ENCODE measurements around the gene TCF4.

The TCF4 gene

DNA sequence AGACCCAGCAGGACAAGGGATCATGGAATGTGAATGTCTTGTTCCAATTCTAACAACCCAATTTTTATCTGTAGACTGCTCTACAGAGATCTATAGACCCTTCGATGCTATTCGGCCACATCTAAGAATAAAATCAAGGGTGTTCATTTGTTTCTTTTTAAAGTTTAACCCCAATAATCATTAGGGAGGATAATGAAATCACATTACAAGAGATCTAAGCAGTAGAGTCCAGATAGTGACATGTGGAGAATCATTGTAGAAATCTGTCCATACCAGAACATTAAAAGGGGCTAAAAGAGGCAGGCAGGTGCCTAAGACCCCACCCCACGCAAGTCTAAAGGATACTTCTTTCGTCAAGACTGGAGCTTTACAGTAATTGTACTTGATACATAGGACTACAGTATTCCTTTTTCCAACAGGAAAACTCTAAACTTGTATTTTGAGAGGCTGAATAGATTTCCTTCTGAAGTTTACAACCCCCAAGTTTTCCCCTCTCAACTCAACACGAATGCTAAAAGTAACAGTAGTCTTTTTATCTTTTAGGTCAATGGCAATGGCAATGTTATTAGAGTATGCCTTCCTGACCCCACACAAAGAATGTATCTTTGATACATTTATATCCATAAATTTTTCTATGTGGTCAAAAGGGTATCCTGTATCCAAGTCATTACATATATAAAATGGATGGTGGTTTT lies 183.7 kb downstream of the TCF4 start:
- DNase-seq, result no peak

DNA sequence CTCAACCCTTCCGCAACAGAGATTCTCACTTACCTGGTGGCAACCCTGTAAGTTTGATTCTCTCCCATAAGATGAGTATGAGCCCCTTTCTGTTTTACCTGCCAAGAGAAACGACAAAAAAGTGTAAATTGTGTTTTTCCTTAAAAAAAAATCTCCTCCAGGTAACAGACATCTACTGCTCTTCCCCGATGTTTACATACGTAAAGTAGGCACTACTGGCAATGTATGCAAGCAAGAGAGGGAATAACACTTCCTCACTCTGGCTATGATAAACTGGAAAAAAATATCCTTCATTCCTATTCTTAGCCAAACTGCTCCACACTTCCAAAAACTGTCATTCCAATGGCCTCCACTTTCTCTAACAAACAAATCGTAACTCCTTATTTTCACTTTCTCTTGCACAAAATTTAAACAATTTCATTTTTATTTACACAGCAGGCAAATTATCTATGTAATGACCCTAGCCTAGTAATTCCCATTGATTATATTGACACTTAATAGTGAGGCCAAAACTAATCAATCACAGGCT lies 184.5 kb downstream of the TCF4 start:
- DNase-seq, result no peak

DNA sequence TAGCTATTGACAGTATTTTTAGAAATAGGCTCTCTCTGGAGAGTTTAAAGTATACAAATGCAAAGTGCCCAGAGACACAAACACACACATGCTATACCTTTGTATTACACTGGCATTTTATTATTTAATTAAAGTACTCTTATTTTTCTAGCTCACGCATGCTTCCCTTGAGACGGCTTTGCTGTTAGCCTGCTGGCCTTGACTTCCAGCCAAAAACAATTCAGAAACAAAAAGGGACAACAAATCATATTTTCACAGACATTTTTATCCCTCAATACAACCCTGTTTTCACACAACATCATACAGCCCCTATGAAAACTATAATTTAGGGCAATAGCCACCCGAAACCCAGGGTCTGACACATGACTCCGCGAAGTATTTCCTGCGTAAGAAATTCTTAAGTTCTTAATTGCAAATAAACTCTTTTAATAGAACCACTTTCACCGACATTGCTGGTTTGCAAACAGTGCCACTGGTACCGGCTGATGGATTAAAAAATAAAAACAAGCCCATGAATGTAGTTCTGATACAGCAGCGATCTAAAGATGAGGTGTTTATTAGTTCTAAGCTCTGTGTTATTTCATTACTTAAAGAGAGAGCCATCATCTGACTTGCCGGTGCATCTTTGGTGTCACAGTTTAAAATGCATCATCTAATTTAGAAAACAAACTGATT lies 185.1 kb downstream of the TCF4 start:
- DNase-seq, result no peak

DNA sequence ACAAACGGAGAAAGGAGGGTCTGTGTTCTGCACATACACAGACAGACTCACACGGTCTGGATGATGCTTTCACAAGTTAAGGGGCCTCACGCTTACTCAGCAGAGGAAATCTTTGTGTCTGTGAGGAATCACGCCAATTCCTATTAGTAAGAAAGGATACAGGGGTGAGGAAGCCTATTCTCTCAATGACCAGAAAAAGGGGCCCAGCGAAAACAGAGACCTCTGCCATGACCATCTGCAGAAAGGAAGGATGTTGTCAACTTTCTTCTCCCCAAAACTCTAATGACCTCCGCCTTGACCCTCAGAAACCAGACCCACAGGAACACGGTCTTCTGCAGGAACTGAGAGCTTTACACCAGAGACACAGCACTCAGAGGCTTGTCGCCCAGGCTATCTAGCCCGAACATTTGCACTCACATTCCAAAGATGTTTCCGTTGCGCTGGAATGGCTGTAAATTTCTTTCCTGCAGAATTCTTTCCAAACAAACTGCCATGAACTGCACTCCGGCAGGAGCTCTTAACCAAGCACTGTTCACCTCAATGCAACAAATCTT lies 186.3 kb downstream of the TCF4 start:
- no peak for DNase-seq

DNA sequence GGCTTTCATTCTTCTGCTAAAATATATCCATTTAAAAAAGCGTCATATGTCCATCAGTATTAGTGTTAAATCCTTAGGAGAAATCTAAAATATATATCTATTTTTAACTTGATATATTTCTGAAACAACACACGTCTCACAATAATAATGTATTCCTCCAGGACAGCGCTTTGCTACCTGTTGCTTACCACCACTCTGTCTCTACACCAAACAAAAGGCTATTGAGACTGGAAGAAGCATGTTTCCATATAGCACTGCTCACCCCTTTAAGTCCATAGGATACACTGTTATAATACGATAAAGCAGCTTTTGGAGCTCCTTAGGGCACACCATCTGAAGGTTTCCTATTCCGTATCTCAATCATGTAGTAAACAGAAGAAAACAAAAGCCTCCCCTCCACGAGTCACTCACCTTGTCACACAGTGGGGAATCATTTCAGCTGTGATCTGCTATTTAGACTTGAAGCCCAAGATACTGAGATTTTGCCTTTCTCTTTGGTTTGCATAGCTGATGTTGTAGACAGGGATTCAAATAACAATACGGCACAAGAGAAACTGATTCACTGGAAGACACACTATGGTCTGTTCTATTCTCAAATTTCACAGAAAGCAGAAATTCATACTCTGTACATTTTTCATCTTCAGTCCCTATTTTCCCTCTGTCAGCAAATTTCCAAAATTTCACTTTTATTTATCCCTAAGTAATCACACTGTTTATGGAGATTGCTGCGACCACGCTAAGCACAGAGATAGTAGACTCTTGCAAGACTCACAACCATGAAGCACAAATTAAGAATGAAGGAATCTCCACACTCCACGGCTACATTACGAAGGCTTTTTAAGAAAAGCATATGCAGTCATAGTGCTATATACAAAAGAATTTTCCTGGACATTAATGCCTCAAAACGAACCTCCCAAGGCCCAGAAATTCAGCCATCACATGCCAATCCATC lies 187.1 kb downstream of the TCF4 start:
- DNase-seq, result no peak

DNA sequence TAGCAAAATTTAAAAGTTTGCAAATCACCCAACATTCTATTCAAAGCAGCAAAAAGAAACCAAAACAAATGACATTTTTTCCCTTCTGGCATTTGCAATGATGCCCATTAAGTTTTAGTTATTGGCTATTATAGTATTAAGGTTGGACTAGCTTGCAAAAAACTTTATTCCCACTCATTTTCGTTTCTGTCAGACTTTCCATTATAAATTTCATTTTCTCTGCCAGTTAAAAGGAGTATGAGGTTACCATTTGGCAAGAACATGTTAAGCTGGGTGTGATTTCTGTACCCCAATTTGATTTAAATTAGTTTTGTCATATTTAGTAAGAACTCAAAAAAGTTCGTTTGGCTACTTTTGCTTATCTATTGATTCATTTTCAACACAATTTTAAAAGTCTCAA lies 187.9 kb downstream of the TCF4 start:
- no peak for DNase-seq

DNA sequence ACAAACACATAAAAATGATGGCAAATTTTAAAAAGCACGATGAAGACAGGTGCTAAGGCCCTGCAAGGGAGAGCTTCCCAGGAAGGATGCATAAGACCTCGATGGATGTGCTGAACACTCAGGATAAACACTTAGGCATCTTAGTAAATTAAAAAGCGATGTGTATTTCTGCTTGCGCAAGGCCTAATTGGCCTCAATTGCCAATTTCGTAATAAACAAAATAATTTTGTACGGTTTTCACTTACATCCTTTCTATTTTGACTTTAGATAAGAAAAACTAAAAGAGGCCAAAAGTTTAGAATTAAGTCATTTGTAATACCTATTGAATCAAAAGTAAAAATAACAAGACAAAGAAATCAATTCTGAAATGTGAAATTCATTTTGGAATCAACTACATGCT lies 189.1 kb downstream of the TCF4 start:
- no peak for DNase-seq

DNA sequence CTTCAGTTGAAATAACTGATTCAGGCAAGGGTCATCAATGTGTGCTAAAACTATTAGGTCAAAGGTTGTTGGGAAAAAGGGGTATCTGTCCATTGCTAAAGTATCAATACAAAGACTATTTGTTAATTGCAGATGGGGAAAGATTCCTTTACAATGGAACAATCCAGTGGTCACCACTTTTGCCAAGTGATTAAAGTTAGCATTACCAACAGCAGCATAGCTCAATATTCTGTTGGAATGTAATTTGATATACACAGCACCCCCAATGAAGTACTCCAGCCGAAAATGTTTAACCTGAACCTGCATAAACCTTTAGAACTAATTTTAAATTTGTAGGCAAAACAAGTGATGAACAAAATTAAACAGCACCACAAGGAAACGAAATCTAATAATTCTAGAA lies 191.0 kb downstream of the TCF4 start:
- DNase-seq, result no peak

DNA sequence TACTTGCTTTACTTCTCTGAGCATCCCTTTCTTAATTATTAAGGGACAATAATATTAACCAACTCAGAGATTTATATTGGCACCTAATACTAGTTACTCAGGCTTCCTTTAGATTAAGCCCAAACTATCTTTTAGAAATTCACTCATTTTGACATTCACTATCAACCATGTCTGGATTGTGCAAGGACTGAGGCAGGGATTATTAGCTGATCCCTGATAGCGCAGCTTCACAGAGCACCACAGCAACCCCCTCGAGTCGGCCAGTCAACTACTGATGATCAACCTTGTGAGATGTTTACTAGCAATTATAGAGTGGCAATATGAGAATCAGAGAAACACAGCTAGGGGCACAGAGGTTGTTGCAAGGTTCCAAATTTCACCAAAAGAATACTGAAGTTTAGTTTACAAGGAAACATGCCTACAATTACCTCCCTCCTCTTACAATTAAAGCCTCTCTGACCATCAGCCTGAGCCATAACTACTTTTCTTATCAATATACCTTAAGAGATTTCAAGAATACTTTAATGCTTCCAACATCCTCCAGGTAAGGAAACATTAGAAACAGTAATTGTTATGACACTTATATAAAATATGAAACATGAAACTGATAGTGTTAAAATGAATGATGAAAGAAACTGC lies 191.6 kb downstream of the TCF4 start:
- no peak for DNase-seq

DNA sequence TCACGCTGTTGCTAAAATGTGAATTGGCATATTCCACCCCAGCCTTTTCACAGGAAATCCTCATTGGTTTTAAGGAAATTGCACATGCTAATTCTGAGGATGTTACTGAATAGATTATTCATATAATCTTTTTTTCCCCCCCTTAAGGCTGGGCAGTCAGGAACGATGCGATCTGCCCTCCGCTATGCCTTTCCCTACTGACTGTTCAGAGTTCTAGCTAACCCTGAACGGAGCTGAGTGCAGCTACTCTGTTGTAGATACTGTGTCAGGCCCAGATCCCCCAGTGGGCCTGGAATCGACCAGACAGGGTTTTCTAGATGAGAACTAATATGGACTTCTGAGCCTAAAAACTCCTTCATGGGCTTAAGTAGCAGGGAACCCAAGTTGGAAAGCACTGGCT lies 192.2 kb downstream of the TCF4 start:
- DNase-seq, result no peak

DNA sequence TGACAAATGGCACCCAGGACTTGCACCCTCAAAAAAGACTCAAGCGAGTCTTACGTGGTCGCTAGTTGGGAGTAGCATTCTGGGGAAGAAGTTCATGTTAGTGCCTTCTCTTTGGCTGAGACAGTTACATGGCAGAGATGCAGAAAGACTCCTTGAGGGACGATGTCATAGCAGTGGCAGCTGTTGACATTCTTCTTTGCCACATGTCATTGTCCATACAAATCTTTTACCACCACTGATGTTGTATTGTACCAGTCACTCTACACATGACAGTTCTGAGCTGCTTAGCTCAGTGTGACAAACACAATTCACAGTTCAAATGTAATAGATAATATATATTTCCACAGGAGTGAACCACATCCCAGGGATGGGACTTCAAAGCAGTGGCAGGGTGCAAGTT lies 197.1 kb downstream of the TCF4 start:
- DNase-seq, result no peak

DNA sequence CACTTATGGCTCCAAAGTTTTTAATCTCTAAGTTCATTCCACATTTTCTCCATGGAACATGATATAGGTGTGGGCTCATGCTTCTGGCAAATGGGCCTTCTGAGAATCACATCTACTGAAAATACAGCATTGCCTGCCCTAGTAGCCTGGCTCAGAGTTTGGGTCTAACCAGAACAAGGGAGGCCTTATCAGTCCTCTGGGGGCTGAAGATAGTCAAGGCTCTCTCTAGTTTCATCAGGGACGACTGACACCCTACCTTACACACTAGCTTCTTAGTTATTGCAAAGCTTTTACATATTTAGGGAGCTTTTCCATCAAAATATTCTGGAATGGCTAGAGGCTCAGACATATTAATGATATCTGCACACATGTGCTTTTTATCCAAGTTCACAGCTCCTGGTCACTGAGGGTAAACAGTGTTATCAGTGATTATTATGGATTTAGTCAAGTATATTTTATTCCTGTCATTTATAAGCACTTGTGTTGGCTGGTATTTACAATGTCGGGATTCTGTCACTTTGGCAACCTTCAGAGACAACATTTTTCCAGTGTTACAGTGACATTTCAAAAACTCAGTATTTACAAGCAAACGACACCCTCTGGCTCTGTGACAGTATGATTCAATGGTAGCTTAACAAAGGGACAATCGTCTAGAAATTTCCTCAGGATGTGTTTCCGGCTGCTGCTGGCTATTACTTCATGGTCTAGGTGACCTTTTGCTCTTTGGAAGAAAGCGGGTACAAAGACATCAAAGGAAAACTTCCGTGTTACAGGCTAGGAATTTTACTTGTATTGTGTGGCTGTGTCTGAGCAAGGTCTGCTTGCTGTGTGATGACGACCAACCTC lies 200.6 kb downstream of the TCF4 start:
- no peak for DNase-seq

DNA sequence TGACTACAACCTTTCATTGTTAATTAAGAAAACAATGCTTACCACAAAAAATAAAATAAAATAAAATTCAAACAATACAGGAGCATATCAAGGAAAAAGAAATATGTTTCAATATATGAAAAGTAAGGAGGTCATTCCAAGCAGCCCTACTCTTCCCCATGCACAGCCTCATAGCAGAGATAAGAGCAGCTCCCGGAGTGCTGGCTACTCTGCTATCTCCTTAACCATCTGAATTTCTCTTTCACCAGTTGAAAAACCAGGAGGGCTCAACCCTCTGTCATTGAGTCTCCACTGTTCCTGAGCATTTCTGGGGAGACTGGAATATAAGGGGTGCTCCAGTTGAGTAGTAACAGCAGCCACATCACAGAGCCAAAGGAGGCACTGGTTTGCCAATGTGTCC lies 201.4 kb downstream of the TCF4 start:
- DNase-seq, result no peak

DNA sequence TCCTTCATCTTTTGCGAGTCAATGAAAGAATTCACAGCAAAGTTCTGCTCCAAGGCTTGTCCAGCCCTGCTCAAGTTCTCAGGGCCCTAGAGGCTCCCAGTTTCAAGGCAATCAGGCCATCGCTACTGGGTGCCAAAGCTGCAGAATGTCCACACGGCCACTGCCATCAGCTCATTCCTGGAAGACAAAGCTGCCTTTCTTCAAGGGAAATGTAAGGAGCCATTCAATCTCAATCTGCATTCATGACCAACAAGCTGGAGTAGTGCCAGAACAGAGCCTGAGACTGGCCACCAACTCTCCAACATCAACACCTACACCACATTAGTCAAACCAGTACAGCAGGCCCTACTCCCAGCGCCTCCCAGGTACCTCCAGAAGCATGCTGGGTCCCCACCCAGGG lies 202.2 kb downstream of the TCF4 start:
- DNase-seq, result no peak

DNA sequence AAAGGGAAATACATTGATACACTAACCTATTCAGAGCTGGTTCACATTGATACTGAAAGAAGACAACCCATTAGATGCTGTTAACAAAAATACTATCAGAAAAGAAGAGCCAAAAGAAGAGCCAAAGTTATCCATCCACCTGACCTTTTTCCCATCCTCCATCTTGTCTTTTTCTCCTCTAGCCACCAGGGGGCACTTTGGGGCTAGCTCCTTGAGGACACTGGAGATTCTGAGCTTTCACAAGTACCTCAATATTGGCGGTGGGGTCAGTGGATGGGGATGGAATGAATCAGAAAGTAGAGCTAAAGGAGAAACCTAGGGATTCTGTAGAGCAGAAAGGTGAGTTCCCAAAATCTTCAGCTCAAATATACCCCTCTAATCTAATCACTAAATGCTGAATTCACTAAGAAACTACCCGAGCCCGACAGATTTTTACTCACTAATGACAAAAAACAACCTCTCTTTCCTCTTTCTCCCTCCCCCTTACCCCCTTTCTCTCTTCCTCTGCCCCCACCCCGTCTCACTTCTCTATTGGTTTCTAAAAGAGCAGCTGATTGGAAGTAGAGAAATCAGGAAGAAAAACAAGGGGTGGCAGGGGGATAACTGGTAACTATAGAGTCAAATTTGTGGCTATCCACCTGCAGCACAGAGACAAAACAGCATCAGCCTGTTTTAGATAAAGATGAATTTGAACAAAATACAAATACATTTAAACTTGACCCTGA lies 203.3 kb downstream of the TCF4 start:
- DNase-seq, result no peak

DNA sequence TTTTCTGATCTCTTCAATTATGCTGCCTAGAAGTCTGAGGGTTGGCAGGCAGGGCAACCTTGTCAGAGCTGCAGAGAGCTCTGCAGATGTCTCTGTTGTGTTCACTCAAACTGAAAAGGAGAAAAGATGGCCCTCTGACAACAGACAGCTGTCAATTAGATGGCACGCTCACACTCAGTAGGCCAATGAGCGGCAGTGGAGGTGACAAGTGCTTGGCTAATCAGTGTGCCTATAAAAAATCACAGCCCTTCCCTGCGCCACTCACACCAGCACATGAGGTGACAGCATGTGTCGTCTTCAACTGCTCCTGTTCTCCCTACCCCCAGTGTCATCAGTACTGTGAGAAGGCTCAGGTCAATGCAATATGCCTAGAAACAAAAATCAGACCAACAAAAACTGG lies 203.9 kb downstream of the TCF4 start:
- DNase-seq, result no peak

DNA sequence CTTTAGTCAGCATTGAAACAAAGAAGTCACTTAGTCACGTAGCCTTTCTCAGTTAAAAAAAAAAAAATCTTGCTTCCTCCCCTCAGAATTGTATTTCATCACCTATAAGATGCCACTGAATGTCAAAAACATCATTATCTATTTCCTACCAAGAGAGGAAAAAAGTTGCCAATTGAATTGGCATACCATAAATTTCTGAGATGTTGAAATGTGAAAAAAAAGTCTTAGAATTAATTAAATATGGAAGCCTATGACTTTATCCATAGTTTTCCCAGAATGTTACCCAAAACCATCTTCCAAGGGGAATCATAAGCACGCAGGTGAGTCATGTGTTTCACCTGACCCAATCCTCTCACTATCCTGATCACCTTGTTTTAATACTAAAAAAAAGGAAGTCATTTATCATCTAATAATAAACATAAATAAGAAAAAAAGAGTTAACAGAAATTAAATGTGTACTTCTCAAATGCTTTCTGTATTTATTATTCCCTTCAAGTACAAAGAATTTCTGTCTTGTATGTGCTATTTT lies 205.7 kb downstream of the TCF4 start:
- DNase-seq, result no peak

DNA sequence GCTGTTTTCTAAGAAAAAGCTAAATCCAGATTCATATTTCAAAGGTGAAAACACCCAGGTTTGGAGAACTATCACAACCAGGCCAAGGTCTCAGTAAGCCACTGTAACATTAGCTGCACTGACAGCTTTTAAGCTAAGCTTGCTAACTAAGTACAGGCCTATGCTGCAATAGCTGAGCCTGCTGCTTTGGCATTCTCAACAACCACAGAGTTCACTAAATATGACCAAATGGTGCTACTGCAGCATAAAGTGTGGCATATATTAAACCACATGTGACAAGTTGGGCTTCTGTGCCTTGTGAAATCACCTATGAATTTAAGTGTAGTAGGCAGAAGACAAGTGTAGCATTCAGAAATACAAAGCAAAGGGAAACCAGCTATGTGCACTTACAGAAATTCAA lies 206.7 kb downstream of the TCF4 start:
- no peak for DNase-seq

DNA sequence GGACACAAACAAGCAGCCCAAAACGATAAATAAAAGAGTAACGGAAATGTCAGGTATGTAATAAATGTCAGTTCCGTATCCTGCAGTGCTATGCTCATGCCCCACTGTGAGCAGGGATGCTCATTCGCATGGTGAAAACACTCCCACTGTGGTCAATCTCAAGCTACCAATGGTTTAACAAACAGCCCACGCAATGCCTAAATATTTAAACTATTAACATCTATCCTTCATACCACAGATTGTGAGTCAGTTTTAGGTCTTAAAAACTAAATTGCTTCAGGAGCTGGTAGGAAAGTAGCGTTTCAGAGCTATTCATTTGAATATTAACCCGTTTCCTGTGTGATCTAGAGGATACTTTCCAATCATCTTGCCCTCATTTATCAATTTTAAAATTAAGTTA lies 207.4 kb downstream of the TCF4 start:
- no peak for DNase-seq

DNA sequence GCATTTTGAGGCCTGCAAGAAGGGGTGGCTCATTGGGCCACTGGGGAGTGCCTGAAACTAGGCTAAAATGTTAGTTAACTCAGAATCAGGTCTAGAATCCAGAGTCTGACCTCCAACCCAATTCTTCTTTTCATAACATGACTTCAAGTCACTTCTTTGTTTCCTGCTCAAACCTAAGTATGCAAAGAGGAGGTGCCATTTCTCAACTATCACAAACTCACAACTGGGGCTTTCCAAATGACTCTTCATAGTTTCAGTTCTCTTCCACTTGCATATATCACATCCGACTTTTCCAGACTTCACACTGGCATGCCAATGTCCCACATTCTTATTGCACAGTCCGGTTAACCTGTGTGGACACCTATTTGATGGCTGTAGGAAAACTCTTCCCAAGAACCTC lies 211.6 kb downstream of the TCF4 start:
- DNase-seq, result no peak

DNA sequence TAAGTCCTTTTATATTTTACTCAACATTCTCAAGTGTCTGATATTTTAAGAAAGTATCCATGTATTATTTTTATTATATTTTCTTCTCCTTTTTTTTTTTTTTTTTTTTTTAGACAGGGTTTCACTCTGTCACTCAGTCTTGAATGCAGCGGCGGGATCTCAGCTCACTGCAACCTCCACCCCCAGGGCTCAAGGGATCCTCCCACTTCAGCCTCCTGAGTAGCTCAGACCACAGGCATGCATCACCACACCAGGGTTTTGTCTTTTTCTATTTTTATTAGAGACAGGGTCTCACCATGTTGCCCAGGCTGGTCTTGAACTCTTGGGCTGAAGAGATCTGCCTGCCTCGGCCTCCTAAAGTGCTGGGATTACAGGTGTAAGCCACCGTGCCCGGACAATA lies 212.1 kb downstream of the TCF4 start:
- DNase-seq, result no peak
